A673 (cell line): Measurements from ENCODE around the gene OGDH.

Source experiments
- EZH2 ChIP-seq: fragments of 200-600 bp; sonication (generic); IDR thresholded peaks from 2 replicates; pipeline ENCODE4 v1.6.1; 2017; ENCODE audit warnings: borderline replicate concordance, low read depth, mild to moderate bottlenecking, mixed read lengths, antibody characterized with exemption, low read length; ENCODE audit not compliant: poor library complexity, severe bottlenecking
- TF ChIP-seq, protein P1 (sequence below): fragments of 300-800, 200-600 bp; sonication (generic); conservative IDR thresholded peaks from 2 replicates; pipeline ENCODE4 v1.5.1; 2017; ENCODE audit warnings: low read depth, mild to moderate bottlenecking, antibody characterized with exemption, low read length, moderate library complexity, mixed read lengths

GRCh38 chr7:44685723-44686122, 79.3 kb downstream of the OGDH start:
- TF ChIP-seq, protein P1, sequence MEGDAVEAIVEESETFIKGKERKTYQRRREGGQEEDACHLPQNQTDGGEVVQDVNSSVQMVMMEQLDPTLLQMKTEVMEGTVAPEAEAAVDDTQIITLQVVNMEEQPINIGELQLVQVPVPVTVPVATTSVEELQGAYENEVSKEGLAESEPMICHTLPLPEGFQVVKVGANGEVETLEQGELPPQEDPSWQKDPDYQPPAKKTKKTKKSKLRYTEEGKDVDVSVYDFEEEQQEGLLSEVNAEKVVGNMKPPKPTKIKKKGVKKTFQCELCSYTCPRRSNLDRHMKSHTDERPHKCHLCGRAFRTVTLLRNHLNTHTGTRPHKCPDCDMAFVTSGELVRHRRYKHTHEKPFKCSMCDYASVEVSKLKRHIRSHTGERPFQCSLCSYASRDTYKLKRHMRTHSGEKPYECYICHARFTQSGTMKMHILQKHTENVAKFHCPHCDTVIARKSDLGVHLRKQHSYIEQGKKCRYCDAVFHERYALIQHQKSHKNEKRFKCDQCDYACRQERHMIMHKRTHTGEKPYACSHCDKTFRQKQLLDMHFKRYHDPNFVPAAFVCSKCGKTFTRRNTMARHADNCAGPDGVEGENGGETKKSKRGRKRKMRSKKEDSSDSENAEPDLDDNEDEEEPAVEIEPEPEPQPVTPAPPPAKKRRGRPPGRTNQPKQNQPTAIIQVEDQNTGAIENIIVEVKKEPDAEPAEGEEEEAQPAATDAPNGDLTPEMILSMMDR = no peak
- TF ChIP-seq EZH2 = no peak
